ENCODE measurements around the gene ZCCHC12.

GRCh38 chrX:118853596-118853995, 30.0 kb downstream of the ZCCHC12 start:
- TF ChIP-seq POLR2A (IDR thresholded peaks at IDR 0.05) = no peak
- TF ChIP-seq, protein P1, sequence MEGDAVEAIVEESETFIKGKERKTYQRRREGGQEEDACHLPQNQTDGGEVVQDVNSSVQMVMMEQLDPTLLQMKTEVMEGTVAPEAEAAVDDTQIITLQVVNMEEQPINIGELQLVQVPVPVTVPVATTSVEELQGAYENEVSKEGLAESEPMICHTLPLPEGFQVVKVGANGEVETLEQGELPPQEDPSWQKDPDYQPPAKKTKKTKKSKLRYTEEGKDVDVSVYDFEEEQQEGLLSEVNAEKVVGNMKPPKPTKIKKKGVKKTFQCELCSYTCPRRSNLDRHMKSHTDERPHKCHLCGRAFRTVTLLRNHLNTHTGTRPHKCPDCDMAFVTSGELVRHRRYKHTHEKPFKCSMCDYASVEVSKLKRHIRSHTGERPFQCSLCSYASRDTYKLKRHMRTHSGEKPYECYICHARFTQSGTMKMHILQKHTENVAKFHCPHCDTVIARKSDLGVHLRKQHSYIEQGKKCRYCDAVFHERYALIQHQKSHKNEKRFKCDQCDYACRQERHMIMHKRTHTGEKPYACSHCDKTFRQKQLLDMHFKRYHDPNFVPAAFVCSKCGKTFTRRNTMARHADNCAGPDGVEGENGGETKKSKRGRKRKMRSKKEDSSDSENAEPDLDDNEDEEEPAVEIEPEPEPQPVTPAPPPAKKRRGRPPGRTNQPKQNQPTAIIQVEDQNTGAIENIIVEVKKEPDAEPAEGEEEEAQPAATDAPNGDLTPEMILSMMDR (IDR thresholded peaks at IDR 0.05) = no peak
